HUES64 (cell line): ENCODE results near the gene ADAMTSL2.

Source experiments
- H3K27ac ChIP-seq: 2 replicates; pipeline ENCODE4 v1.7.0; 2013; ENCODE audit warnings: low read depth, low read length, inconsistent platforms
- H3K27me3 ChIP-seq: 2 replicates; pipeline ENCODE4 v1.6.1; 2013; ENCODE audit warnings: mild to moderate bottlenecking, low read length; ENCODE audit not compliant: insufficient read depth
- H3K36me3 ChIP-seq: 2 replicates; pipeline ENCODE4 v1.6.1; 2013; ENCODE audit warnings: mild to moderate bottlenecking, low read length; ENCODE audit not compliant: insufficient read depth
- H3K4me1 ChIP-seq: 2 replicates; pipeline ENCODE4 v1.6.1; 2013; ENCODE audit warnings: mild to moderate bottlenecking, low read length, moderate library complexity; ENCODE audit not compliant: insufficient read depth
- H3K4me3 ChIP-seq: 2 replicates; pipeline ENCODE4 v1.5.1; 2013; ENCODE audit warnings: mild to moderate bottlenecking, low read length, moderate library complexity
- H3K9ac ChIP-seq: 2 replicates; pipeline ENCODE4 v1.6.1; 2013; ENCODE audit warnings: mild to moderate bottlenecking, low read depth, low read length
- H3K9me3 ChIP-seq: 2 replicates; pipeline ENCODE4 v1.6.1; 2013; ENCODE audit warnings: low read depth, low read length; ENCODE audit not compliant: insufficient read depth
- WGBS: fragments of 150-250, 120-280 bp; methylation state at CpG from one replicate; pipeline ENCODE4 v1.1.7; 2013; ENCODE audit warnings: missing lambda C conversion rate; 5-methylcytosine and 5-hydroxymethylcytosine counted together

Gene ADAMTSL2

GRCh38 chr9:133528876-133529241 is 5.6 kb upstream of the ADAMTSL2 start:
- Histone ChIP-seq H3K9ac (no peak overlapping the region), H3K27me3 (peaks cover 10% of the 10 kb centered on the region), H3K9me3 (no peaks in the 10 kb centered on the region), H3K27ac (no peak overlapping the region), H3K4me3 (no peak overlapping the region), H3K36me3 (no peaks in the 10 kb centered on the region), H3K4me1 (peaks cover 25% of the 10 kb centered on the region)
- WGBS: 79% methylated on average over 11 of the region's 11 CpGs

- Histone ChIP-seq H3K4me1 (peaks cover 25% of the 10 kb centered on the region), H3K36me3 (no peaks in the 10 kb centered on the region), H3K9me3 (no peaks in the 10 kb centered on the region), H3K27me3 (peaks cover 16% of the 10 kb centered on the region), H3K27ac (no peak overlapping the region), H3K4me3 (no peak overlapping the region), H3K9ac (no peak overlapping the region)
- WGBS: 88% methylated on average over 7 of the region's 7 CpGs
These were observed 5.0 kb upstream of the ADAMTSL2 start for GRCh38 chr9:133529457-133529856.

- Histone ChIP-seq H3K9ac (no peak overlapping the region), H3K4me1 (peaks cover 25% of the 10 kb centered on the region), H3K4me3 (no peak overlapping the region), H3K9me3 (no peaks in the 10 kb centered on the region), H3K27me3 (peaks cover 19% of the 10 kb centered on the region), H3K36me3 (no peaks in the 10 kb centered on the region), H3K27ac (no peak overlapping the region)
- 94% methylated on average over 7 of the region's 7 CpGs for WGBS
These were observed 4.6 kb upstream of the ADAMTSL2 start for GRCh38 chr9:133529874-133530273.

GRCh38 chr9:133531293-133531692 is 3.2 kb upstream of the ADAMTSL2 start:
- H3K9ac ChIP-seq: no peak overlapping the region
- H3K36me3 ChIP-seq: no peaks in the 10 kb centered on the region
- H3K4me3 ChIP-seq: no peak overlapping the region
- no peaks in the 10 kb centered on the region for H3K9me3 ChIP-seq
- peaks cover 30% of the 10 kb centered on the region for H3K27me3 ChIP-seq
- H3K4me1 ChIP-seq: peaks cover 15% of the 10 kb centered on the region
- 92% methylated on average over 9 of the region's 9 CpGs for WGBS
- H3K27ac ChIP-seq: no peak overlapping the region

GRCh38 chr9:133532937-133533668 is 1.4 kb upstream of the ADAMTSL2 start:
- H3K4me3 ChIP-seq: no peak overlapping the region
- no peaks in the 10 kb centered on the region for H3K9me3 ChIP-seq
- no peaks in the 10 kb centered on the region; the same call in 1 of the 2 replicates for H3K4me1 ChIP-seq
- no peak overlapping the region for H3K27ac ChIP-seq
- H3K9ac ChIP-seq: no peak overlapping the region
- H3K36me3 ChIP-seq: no peaks in the 10 kb centered on the region
- peaks cover 27% of the 10 kb centered on the region for H3K27me3 ChIP-seq
- 69% methylated on average over 20 of the region's 20 CpGs for WGBS

- Histone ChIP-seq H3K27ac (no peak overlapping the region), H3K4me3 (peak overlapping the region; percentile 42), H3K27me3 (peaks cover 27% of the 10 kb centered on the region), H3K9me3 (no peaks in the 10 kb centered on the region), H3K4me1 (peaks cover 2% of the 10 kb centered on the region; the same call in 1 of the 2 replicates), H3K9ac (no peak overlapping the region), H3K36me3 (no peaks in the 10 kb centered on the region)
- 60% methylated on average over 8 of the region's 9 CpGs for WGBS
These were observed 647 bp upstream of the ADAMTSL2 start for GRCh38 chr9:133533857-133534256.

- Histone ChIP-seq H3K27me3 (peaks cover 27% of the 10 kb centered on the region), H3K4me3 (no peak overlapping the region), H3K36me3 (no peaks in the 10 kb centered on the region), H3K27ac (no peak overlapping the region), H3K9me3 (no peaks in the 10 kb centered on the region), H3K9ac (no peak overlapping the region), H3K4me1 (peaks cover 13% of the 10 kb centered on the region; the same call in 1 of the 2 replicates)
- WGBS: 73% methylated on average over 13 of the region's 13 CpGs
These were observed 888 bp downstream of the ADAMTSL2 start for GRCh38 chr9:133535306-133535877.

GRCh38 chr9:133536080-133536479 is 1.6 kb downstream of the ADAMTSL2 start:
- 88% methylated on average over 11 of the region's 11 CpGs for WGBS
- Histone ChIP-seq H3K36me3 (no peaks in the 10 kb centered on the region), H3K4me1 (peaks cover 13% of the 10 kb centered on the region; the same call in 1 of the 2 replicates), H3K27me3 (peaks cover 27% of the 10 kb centered on the region), H3K4me3 (no peak overlapping the region), H3K9me3 (no peaks in the 10 kb centered on the region), H3K27ac (no peak overlapping the region), H3K9ac (no peak overlapping the region)

- no peak overlapping the region for H3K27ac ChIP-seq
- no peak overlapping the region for H3K4me3 ChIP-seq
- 97% methylated on average over 9 of the region's 9 CpGs for WGBS
- no peak overlapping the region for H3K9ac ChIP-seq
- H3K27me3 ChIP-seq: peaks cover 27% of the 10 kb centered on the region
- peaks cover 13% of the 10 kb centered on the region; the same call in 1 of the 2 replicates for H3K4me1 ChIP-seq
- H3K9me3 ChIP-seq: no peaks in the 10 kb centered on the region
- no peaks in the 10 kb centered on the region for H3K36me3 ChIP-seq
These were observed 2.0 kb downstream of the ADAMTSL2 start for GRCh38 chr9:133536536-133536935.

- no peak overlapping the region for H3K27ac ChIP-seq
- no peaks in the 10 kb centered on the region for H3K36me3 ChIP-seq
- H3K4me1 ChIP-seq: peaks cover 13% of the 10 kb centered on the region; the same call in 1 of the 2 replicates
- H3K9me3 ChIP-seq: no peaks in the 10 kb centered on the region
- H3K9ac ChIP-seq: no peak overlapping the region
- peaks cover 27% of the 10 kb centered on the region for H3K27me3 ChIP-seq
- no peak overlapping the region for H3K4me3 ChIP-seq
- 94% methylated on average over 16 of the region's 16 CpGs for WGBS
These were observed 2.8 kb downstream of the ADAMTSL2 start for GRCh38 chr9:133537257-133537656.

GRCh38 chr9:133538176-133538575 is 3.7 kb downstream of the ADAMTSL2 start:
- Histone ChIP-seq H3K9me3 (no peaks in the 10 kb centered on the region), H3K4me1 (peaks cover 13% of the 10 kb centered on the region; the same call in 1 of the 2 replicates), H3K27me3 (peaks cover 27% of the 10 kb centered on the region), H3K9ac (no peak overlapping the region), H3K4me3 (no peak overlapping the region), H3K36me3 (no peaks in the 10 kb centered on the region), H3K27ac (no peak overlapping the region)
- WGBS: 93% methylated on average over 14 of the region's 14 CpGs
